CD4-positive, alpha-beta T cell treated with Interleukin-4 for 1 hour (primary cell): ENCODE measurements around the gene NR2F1-AS1.
A peak's percentile ranks its signal among the peaks of the same experiment; 100 is the strongest.

Source experiments
- DNase-seq, 2 donors: peaks; one replicate each; pipeline ENCODE4 v3.0.0-alpha.2; 2020 to 2022

Gene NR2F1-AS1

DNA sequence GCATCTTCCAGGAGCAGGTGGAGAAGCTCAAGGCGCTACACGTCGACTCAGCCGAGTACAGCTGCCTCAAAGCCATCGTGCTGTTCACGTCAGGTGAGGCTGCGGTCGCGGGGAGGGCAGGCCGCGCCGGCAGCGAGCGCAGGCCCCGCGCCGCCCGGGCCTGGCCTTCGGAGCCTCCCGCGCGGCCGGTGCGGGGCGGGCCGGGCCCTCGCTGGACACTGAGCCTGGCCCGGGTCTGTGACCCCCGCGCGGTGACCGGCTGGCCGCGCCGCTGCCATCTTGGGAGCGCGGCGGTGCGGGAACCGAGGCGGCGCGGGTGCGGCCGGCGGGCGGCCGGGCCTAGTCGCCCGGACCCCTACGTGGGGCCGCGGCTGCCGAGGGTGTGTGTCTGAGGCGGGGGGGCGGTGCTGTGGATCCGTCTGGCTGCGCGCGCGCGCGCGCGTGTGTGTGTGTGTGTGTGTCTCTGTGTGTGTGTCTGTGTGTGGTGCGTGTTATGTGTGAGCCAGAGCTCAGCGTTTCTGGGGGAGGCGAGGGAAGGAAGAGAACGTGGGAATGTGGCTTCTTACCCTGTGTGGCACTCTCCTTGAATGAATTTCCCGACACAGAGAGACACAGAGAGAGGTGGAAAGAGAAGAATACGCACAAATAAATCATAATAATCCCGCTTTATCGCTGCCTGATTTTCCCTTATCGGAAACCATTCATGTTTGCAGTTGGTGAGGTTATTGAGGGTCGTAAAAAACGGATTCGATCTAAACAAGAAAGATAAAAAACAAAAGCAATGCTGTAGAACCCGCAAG is 7.5 kb upstream of the NR2F1-AS1 start:
- DNase-seq = no peak

DNA sequence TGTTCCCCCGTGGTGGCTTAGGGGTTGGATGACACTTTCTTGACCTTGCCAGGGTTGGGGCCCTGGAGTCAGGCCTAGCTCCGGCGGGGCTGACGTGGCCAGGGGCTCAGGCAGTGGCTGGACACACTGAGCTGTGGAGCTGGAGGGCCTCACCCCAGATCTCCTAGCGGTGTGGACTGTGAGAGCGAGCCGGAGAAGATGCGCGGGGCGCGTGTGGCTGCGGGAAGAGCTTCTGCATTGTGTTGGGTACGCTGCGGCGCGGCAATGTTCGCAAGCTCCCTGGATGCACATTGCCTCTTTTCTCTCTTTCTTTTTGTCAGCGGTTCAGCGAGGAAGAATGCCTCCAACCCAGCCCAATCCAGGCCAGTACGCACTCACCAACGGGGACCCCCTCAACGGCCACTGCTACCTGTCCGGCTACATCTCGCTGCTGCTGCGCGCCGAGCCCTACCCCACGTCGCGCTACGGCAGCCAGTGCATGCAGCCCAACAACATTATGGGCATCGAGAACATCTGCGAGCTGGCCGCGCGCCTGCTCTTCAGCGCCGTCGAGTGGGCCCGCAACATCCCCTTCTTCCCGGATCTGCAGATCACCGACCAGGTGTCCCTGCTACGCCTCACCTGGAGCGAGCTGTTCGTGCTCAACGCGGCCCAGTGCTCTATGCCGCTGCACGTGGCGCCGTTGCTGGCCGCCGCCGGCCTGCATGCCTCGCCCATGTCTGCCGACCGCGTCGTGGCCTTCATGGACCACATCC is 6.8 kb upstream of the NR2F1-AS1 start:
- no peak for DNase-seq

DNA sequence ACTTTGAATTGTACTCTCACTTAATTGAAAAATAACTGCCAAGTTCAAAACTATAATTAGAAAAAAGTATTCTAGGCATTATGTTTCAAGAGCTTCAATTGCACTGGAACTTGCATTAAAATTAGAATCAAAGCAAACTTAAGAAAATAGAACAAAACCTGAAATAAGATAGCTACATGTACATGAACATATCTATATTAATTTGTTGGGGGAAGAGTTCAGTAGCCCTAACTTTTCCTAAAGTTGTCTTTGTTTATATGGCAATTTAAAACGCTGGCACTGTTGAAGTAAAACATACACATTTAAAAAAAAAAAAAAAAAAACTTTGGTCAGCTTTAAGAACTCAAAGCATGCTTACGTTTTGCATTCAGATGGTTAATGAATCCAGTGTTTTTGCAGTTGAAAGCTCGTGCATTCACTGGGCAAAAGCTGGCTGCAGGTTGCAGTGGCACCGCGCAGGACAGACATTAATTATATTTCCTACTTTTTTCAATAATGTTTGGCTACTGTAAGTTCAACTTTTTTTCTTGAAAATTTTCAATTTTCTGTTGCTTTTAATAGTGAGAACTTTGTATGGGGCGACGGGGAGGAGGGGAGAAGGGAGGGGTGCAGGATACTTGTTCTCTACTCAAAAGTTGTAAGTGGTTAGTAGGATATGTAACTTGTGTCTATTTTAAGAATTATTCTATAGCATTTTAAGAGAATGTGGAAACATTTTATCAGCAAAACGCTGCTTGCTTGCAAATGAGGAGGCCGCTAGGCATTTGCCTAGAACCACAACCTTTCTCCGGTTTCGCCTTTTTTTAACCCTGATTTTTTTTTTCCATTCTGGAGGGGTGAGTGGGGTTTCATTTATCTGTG is 5.9 kb upstream of the NR2F1-AS1 start:
- no peak for DNase-seq

DNA sequence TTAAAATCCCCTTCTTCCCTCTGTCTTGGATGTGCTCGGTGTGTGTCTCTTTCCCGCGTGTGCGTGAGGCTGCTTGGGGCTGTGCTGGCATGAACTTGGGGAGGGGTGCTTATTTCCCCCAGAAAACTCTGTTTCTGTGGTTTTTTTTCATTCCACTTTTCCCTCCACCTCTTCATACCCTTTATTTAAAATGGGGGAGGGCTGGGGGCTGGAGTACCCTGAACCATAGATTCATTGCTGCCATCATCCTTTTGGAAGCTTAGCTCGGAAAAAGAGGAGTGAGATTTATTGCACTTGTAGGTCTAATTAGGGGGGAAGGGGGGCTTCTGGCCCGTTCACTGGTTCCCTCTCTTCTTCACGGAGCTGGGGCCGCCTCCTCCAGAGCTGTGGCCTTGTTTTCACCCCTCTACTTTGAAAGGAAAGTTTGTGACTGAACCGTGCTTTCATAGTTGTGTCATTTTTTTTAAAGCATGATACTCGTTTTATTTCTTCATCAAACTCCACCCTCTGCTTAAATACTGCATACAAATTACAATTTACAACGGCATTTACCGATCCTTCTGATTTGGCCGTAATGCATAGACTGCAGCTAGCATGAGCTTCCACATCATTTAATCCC is 4.9 kb upstream of the NR2F1-AS1 start:
- DNase-seq = no peak

DNA sequence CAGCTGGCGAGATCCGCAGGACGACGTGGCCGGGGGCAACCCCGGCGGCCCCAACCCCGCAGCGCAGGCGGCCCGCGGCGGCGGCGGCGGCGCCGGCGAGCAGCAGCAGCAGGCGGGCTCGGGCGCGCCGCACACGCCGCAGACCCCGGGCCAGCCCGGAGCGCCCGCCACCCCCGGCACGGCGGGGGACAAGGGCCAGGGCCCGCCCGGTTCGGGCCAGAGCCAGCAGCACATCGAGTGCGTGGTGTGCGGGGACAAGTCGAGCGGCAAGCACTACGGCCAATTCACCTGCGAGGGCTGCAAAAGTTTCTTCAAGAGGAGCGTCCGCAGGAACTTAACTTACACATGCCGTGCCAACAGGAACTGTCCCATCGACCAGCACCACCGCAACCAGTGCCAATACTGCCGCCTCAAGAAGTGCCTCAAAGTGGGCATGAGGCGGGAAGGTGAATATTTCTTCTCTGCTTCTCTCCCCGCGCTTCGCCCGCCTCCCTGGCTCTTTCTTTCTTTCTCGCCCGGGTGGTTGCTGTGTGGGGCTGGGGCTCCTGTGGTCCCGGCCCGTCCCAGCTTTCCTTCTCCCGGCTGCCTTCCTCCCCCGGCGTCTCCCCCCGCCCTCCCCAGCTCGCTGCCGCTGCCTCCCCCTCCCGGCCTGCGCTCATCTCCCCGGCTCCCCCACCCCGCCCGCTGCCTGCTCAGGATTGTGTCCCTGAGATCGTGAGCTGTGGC is 4.2 kb upstream of the NR2F1-AS1 start:
- DNase-seq = no peak

DNA sequence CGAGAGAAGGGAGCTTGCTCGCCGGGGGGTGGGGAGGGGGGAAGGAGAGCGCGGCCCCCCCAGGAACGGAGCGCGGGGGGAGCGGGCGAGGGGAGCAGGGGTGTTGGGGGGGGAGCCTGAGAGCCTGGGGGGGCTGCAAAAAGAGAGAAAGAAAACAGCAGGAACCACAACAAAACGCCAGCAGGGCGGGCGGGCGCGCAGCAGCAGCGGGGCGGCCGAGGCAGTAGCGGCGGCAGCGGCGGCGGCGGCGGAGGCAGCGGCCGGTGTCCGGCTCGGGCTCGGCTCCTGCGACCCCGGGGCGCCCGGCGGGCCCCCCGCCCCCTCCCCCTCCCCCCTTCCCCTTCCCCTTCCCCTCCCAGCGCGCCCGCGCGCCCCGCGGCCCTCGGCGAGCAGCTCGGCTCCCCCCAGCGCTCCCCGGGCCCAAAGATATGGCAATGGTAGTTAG is 3.6 kb upstream of the NR2F1-AS1 start:
- no peak for DNase-seq

DNA sequence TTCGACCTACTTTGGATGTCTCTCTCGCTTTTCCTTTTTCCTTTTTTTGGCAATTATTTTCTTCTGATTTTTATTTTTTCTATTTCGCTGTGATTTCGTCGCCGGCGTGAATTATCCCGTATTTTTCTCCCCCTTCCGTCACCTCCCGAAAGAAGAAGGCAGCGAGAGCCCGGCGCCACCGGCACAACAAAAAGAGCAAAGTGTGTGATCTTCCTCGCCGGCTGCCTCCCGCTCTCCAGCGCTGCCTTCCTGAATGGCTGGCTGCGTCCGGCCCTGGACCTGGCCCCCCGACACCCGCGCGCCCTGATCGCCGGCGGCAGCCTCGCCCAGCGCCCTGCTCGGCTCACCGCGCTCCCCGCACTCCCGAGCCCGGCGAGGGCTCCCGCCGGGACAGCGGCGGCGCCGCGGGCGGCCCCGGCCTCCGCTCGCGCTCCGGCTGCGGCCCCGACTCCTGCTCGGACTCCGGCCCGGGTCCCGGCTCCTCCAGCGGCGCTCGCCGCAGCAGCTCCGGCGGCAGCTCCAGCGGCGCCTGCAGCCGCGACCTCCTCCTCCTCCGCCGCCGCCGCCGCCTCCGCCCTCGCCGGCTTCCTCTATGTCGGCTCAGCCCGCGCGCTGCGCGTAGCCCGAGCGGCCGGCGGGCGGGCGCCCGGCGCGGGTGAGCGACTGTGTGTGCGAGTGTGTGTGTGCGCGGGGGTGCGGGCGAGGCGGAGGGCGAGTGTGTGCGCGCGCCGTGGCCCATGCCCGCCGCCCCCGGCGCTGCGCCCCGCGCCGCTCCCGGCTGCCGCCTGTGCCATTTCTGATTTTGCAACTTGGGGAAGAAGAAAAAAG is 3.0 kb upstream of the NR2F1-AS1 start:
- peak in 1 of 2 donors; percentile 27 for DNase-seq

DNA sequence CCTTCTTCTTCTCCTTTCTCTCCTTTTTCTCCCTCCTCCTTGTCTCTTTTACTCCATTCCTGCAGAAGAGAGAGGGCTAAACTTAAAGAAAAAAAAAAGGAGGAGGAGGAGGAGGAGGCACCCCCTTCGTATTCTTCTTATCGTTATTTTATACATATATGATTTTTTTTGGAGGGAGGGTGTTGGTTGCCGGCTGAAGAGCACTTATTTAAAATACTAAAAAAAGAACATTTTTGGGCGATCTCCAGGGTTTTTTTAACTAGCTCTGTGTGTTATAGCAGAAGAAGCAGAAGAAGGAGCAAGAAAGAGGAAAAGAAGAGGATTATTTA is 2.4 kb upstream of the NR2F1-AS1 start:
- no peak for DNase-seq

DNA sequence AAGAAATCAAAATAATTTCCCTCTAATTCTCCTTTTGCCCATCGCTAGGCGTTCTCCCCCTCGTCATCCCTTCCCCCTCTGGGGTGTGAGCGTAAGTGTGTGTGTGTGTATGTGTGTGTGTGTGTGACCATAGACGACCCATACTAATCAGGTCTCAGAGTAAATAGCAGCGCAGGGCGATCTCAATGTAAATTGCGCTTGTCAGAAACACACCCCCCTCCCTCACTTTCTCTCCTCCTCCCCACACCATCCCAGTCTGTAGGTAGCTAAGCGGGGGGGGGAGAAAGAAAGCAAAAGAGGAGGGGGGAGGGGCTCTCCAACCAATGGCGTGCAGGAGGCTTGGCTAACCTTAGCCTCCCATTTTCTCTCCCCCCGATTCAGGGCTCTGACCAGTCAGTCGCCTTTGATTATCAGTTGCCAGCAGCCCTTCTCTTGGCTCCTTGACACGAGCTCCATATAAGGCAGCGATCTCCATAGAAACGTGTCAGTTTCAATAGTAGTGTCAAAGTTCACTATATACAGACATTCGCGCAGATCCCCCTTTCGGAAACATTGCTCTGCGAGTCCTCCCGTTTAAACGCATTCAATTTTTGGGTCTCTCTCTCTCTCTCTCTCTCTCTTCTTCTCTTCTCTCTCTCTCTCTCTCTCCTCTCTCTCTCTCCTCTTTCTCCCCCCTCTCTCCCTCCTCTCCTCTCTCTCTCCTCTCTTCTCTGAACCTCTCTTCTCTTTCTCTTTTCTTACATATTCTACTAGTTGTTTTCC is 1.8 kb upstream of the NR2F1-AS1 start, which contains the start of gene NR2F1:
TSS of gene NR2F1 (plus strand) at position 546 of the 762 bp plus-strand sequence. CDS start 1,802 bp downstream, outside the sequence.
- peak in 1 of 2 donors; percentile 27 for DNase-seq

DNA sequence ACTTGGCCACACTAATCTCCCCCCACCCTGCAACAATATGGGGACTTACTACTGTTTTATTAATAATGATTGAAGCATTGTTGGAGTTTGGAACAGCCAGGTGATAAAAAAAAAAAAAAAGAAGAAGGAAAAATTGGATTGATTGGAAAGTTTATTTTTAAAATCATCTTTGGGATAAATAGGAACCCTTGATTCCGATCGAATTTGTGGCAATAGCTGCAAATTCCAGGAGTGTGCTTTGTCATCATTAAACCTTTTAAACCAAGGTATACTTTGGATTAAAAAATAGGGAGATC is 1.1 kb upstream of the NR2F1-AS1 start:
- no peak for DNase-seq

DNA sequence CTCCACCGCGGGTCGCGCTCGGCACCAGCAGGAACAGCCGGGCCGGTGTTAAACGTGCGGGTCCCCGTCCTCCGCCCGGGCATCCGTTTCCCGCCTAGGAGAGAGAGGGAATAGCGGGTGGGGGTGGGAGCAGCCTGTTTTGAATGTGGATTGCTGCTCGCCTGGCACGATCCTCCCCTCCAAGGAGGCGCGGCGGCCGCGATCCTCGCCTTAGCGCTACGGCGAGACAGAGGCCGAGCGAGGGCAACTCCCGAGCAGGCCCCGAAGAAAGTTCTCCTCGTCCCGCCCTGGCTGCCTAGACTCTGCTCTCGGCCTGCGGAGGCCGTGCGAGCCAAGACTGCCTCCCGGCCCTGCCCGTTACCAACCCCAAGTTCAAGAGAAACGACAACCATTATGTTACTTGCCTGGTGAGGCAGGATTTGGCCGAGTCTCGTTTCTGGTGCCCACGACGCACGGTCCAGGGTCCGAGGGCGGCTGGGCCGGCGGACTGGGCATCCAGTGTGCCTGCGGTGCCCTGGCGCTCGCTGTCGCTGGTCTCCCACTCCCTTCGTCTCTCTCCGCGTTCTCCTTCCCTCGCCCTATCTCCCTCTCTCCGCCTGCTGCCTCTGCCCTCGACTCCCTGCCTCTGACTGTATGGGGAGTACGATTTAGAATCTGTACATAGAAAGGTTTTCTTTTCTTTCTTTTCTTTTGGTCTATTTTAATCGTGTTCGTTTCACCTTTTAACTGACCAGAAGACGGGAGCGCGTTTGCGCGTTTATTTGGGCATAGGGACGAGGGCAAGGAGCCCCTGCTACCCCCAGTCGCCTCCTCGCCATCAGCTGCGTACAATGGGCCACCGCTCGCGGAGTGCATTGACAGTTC is 724 bp downstream of the NR2F1-AS1 start:
- no peak for DNase-seq

DNA sequence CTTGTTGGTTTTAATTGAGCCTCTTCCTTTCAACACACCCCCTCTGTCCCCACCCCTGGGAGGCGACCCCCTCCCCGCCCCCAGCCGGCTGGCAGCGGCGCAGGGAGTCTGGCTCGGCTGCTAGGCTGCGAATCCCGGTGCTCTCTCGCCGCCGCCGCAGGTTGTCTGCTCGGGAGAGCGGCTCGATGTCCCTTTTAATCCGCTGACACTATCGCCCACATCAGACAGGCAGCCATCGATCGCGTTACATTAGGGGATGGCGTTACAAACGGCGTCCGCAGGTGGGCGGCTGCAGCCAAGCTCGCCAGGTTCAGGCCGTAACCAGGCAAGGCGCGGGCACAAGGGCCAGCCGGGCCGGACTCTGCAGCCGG is 1.3 kb downstream of the NR2F1-AS1 start:
- DNase-seq = no peak

DNA sequence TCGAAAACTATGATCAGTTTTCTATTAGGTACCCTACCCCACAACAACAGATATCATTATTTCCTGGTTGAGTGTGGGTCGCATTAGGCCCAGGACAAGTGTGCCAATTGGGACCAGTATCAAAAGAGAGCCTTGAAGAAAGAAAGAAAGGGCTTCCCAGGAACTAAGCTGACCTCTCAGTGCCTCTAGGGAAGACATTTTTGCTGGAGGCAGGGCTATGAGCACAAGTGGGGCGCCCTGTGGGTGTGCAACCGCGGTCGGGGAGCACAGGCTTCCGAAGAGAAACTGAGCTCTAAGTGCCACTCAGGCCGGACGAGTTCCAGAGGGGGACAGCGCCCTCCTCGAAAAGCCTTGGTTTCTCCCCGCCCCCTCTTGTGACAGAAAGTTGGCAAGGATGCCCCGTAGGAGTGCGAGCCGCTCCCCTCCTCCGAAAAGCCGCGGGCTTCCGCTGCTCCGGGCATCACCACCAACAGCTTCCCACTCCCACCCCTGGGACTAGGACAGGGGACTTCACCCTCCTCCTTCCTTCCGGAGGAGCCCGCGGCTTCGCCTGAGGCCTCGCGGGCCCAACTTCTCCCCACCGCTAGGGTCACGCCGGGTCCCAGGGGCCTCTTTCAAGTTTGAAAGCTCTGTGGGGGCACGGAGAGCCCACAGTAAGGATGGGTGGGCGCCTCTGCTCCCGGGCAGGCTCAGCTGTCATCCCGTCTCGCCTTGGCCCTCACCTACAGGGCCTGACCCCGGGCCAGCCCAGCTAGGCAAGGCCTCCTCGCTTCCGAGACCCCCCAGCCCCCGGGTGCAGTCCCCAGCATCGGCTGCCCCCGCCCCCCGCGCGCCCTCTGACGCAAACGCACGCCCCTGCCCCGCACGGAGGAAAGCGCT is 2.0 kb downstream of the NR2F1-AS1 start:
- no peak for DNase-seq

DNA sequence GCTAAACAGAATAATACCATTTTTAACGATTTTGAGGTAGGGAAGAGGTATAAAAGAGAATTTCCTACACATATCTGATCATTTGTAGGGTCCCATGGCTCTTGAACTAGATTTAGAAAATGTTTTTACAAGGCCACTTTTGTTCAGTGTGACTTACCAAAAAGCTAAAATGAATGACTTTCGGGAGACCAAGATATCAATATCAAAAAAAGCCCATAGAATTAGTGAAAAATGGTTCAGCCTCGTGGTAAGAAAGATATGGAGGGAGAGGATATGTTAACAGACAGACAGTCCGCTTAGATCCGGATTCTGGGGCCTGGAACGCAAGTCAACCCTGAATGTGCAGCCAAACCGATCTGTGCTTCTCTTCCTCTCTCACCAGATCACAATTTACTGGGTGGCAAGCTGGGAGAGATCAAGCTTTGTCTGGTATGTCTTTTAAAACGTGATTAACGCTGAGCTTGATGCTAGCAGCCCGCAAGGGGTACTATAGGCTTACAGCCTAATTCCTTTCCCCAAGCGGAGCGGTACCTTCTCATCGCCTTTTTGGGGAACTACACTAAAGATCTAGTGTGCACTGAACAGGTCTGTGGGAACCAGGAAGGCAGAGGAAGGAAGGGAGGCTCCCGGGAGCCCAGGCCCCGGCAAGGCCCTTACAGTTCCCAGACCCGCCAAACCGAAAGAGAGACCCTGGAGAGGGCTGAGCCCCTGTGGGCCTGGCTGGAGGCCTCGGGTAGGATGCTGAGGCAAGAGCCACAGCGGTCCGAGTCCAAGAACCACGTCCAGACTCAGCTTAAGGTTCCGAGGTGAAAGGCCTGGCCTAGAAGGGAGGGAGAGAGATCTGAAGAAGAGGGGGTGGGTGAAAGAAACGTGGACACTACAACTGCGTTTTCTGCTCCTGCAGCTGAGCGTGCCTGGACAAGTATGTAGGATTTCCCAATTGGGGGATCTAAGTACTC is 2.9 kb downstream of the NR2F1-AS1 start:
- no peak for DNase-seq

DNA sequence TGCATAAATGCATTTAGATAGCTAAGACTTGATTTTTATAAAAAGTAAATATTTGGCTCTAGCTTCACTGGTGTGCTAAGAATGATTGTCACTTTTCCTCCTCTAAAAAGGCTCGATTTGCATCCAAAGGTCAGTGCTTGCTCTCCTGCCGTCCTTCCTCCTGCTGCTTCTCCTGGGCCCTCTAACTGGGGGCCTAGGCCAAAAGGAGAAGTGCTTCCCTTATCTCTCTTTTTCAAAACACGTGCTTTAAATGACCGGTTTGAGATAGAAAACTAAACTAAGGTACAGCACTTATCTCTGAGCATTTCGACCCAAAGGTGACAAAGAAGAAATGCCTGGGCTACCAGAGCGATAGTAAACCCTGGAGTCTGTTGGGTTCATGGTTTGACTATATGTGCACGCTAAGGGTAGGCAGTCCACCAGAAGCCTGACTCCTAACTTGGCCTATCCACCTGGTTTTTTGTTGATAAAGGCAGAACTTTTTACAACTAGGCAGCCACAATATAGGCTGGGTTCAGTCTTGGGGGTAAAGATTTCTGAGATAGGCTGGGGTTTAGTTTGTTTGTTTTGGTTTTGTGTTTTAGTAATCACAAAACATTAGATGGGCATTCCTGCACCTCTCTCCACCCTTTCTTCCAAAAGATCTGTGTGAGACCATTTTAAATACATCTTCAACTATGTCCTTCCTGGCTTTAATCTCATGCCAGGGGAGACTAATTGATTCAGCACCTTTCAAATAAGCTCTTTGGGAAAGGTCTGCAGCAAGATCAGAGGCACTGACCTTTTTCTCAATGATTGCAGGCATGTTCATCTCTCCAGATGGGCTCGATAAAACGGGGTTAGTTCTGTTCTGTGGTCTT is 3.8 kb downstream of the NR2F1-AS1 start:
- no peak for DNase-seq
